CD4-positive, alpha-beta T cell treated with Interferon alpha-2 for 1 hour (primary cell): ENCODE results near the gene DPYD.
"Not testable (repeated sequence)": the region's sequence is repeated elsewhere in the genome, so short reads cannot be mapped to it uniquely, and the experiment has no call there.

Experiments used
- DNase-seq, 2 donors: peaks; one replicate each; pipeline ENCODE4 v3.0.0-alpha.2; 2020 to 2022

Gene DPYD

GRCh38 chr1:97412737-97413136 lies 508.1 kb downstream of the DPYD start:
- DNase-seq = no peak

GRCh38 chr1:97412166-97412565 lies 508.7 kb downstream of the DPYD start:
- no peak for DNase-seq

GRCh38 chr1:97396463-97396862 lies 524.4 kb downstream of the DPYD start:
- no peak for DNase-seq

GRCh38 chr1:97392701-97393100 lies 528.1 kb downstream of the DPYD start:
- no peak for DNase-seq

- no peak for DNase-seq
Observed at GRCh38 chr1:97385536-97386277, 535.1 kb downstream of the DPYD start.

GRCh38 chr1:97384294-97384968 lies 536.4 kb downstream of the DPYD start:
- DNase-seq = no peak

GRCh38 chr1:97383797-97384196 lies 537.0 kb downstream of the DPYD start:
- DNase-seq = no peak

- no peak for DNase-seq
Observed at GRCh38 chr1:97382206-97382605, 538.6 kb downstream of the DPYD start.

- DNase-seq = no peak
Observed at GRCh38 chr1:97379387-97380075, 541.3 kb downstream of the DPYD start.

- DNase-seq = no peak
Observed at GRCh38 chr1:97378596-97378995, 542.2 kb downstream of the DPYD start.

GRCh38 chr1:97377432-97378034 lies 543.3 kb downstream of the DPYD start:
- no peak for DNase-seq

GRCh38 chr1:97373000-97373399 lies 547.8 kb downstream of the DPYD start:
- DNase-seq = no peak

GRCh38 chr1:97372531-97372930 lies 548.3 kb downstream of the DPYD start:
- DNase-seq = no peak

GRCh38 chr1:97368296-97368695 lies 552.5 kb downstream of the DPYD start:
- DNase-seq = no peak

- DNase-seq = no peak
Observed at GRCh38 chr1:97366984-97367383, 553.9 kb downstream of the DPYD start.

GRCh38 chr1:97365026-97365425 lies 555.8 kb downstream of the DPYD start:
- no peak for DNase-seq

GRCh38 chr1:97364086-97364485 lies 556.7 kb downstream of the DPYD start:
- DNase-seq = no peak

GRCh38 chr1:97356309-97356708 lies 564.5 kb downstream of the DPYD start:
- DNase-seq = no peak

GRCh38 chr1:97352936-97353382 lies 567.9 kb downstream of the DPYD start:
- no peak for DNase-seq

GRCh38 chr1:97351846-97352245 lies 569.0 kb downstream of the DPYD start:
- no peak for DNase-seq

- no peak for DNase-seq
Observed at GRCh38 chr1:97350662-97351061, 570.2 kb downstream of the DPYD start.

GRCh38 chr1:97350241-97350640 lies 570.6 kb downstream of the DPYD start:
- no peak for DNase-seq

GRCh38 chr1:97349794-97350193 lies 571.0 kb downstream of the DPYD start:
- not testable (repeated sequence) for DNase-seq
